PC-9 (cell line): ENCODE results near the gene SECTM1.

ENCODE experiments used
- EZH2 ChIP-seq: fragments of 200-600 bp; sonication (generic); IDR thresholded peaks from 2 replicates; pipeline ENCODE4 v1.8.0; 2017; ENCODE audit warnings: antibody characterized with exemption, low read depth
- TF ChIP-seq, protein P1 (sequence below): fragments of 200-600 bp; sonication (generic); conservative IDR thresholded peaks from 2 replicates; pipeline ENCODE4 v1.6.1; 2017; ENCODE audit warnings: mixed run types, antibody characterized with exemption, mild to moderate bottlenecking, moderate library complexity

DNA sequence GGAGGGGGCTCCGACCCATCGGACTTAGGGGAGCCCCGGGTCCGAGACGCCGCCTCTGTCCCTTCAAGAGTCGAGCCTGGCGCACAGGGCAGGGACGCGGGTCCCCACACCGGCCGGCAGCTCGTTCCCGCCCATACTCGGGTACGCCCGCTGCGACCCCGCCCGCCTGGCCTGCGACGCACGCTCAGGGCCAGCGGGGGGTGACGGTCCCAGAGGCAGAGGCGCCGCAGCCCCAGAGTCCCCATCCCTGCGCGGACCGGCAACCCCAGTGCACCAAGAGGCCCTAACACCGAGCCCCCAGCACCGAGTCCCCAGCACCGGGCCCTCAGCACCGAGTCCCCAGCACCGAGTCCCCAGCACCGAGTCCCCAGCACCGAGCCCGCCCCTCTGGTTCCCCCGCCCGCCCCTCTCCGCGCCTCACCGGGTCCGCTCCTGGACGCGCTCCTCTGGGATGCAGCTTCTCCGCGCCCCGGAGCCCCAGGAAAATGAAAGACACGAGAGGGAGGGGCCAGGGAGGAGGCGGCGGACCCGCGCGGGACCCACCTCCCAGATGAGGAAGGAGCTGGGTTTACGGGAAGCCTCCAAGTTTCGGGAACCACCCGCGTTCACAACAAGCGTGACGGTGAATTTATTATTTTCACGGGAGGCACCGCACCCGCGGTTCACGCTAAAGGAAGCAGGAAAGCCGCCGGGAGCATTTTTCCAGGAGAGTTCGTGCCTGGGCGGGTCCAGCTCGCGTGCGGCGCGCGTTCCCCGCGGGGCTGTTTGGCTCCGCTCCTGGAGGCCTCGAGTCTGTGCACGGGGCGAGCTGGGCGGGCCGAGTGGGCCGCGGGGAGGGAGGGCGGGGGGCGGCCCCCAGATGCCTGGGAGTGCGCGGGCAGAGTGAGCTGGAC is at the start of gene SECTM1:
- TF ChIP-seq, protein P1, sequence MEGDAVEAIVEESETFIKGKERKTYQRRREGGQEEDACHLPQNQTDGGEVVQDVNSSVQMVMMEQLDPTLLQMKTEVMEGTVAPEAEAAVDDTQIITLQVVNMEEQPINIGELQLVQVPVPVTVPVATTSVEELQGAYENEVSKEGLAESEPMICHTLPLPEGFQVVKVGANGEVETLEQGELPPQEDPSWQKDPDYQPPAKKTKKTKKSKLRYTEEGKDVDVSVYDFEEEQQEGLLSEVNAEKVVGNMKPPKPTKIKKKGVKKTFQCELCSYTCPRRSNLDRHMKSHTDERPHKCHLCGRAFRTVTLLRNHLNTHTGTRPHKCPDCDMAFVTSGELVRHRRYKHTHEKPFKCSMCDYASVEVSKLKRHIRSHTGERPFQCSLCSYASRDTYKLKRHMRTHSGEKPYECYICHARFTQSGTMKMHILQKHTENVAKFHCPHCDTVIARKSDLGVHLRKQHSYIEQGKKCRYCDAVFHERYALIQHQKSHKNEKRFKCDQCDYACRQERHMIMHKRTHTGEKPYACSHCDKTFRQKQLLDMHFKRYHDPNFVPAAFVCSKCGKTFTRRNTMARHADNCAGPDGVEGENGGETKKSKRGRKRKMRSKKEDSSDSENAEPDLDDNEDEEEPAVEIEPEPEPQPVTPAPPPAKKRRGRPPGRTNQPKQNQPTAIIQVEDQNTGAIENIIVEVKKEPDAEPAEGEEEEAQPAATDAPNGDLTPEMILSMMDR, result no peak
- no peak for TF ChIP-seq EZH2
